Jurkat, Clone E6-1 (cell line): ENCODE data around the gene UQCRHL.
"Not testable (repeated sequence)": the region's sequence is repeated elsewhere in the genome, so short reads cannot be mapped to it uniquely, and the experiment has no call there.

ENCODE experiments used
- DNase-seq: peaks from one replicate; pipeline ENCODE4 v3.0.0-alpha.2; 2011; ENCODE audit warnings: low read depth, low spot score
- H3K4me3 ChIP-seq: 2 replicates; pipeline ENCODE4 v1.5.1; 2011; ENCODE audit warnings: mild to moderate bottlenecking, low read length, control low read depth, moderate library complexity

UQCRHL gene

GRCh38 chr1:15836511-15836771 lies 29.0 kb upstream of the UQCRHL start:
- DNase-seq = not testable (repeated sequence)
- peak overlapping the region; percentile 92 for H3K4me3 ChIP-seq

GRCh38 chr1:15835741-15836510 lies 28.5 kb upstream of the UQCRHL start:
- peak; percentile 98 for DNase-seq
- H3K4me3 ChIP-seq = peak overlapping the region; percentile 92

GRCh38 chr1:15835205-15835740 lies 27.8 kb upstream of the UQCRHL start:
- peak overlapping the region; percentile 92 for H3K4me3 ChIP-seq
- DNase-seq = no peak

GRCh38 chr1:15834406-15835204 lies 27.2 kb upstream of the UQCRHL start:
- peak overlapping the region; percentile 92 for H3K4me3 ChIP-seq
- DNase-seq = peak; percentile 96

- DNase-seq = no peak
- peak overlapping the region; percentile 92 for H3K4me3 ChIP-seq
Measured at GRCh38 chr1:15833842-15834405, 26.5 kb upstream of the UQCRHL start.

- DNase-seq = peak; percentile 55
- H3K4me3 ChIP-seq = peak overlapping the region; percentile 92
Measured at GRCh38 chr1:15833069-15833679, 25.7 kb upstream of the UQCRHL start.

- H3K4me3 ChIP-seq = no peak overlapping the region
- no peak for DNase-seq
Measured at GRCh38 chr1:15830258-15830657, 22.8 kb upstream of the UQCRHL start.

GRCh38 chr1:15828931-15829330 lies 21.5 kb upstream of the UQCRHL start:
- H3K4me3 ChIP-seq, DNase-seq: not testable (repeated sequence)

- not testable (repeated sequence) for H3K4me3 ChIP-seq, DNase-seq
Measured at GRCh38 chr1:15827567-15827966, 20.1 kb upstream of the UQCRHL start.

- DNase-seq = no peak
Measured at GRCh38 chr1:15826810-15827507, 19.5 kb upstream of the UQCRHL start.

GRCh38 chr1:15825800-15826199 lies 18.4 kb upstream of the UQCRHL start:
- no peak overlapping the region for H3K4me3 ChIP-seq
- DNase-seq = no peak

More at GRCh38 chr1:15826810-15827507, 19.5 kb upstream of the UQCRHL start:
- no peak overlapping the region for H3K4me3 ChIP-seq

- no peak overlapping the region for H3K4me3 ChIP-seq
- no peak for DNase-seq
Measured at GRCh38 chr1:15820478-15820877, 13.0 kb upstream of the UQCRHL start.

GRCh38 chr1:15816674-15817073 lies 9.2 kb upstream of the UQCRHL start:
- DNase-seq = no peak
- no peak overlapping the region for H3K4me3 ChIP-seq

- no peak overlapping the region for H3K4me3 ChIP-seq
- DNase-seq = no peak
Measured at GRCh38 chr1:15810073-15810472, 2.6 kb upstream of the UQCRHL start.

- H3K4me3 ChIP-seq = no peak overlapping the region
- no peak for DNase-seq
Measured at GRCh38 chr1:15808955-15809354, 1.5 kb upstream of the UQCRHL start.

GRCh38 chr1:15807121-15807520 lies 328 bp downstream of the UQCRHL start:
- no peak for DNase-seq

GRCh38 chr1:15804060-15804459 lies 3.4 kb downstream of the UQCRHL start:
- no peak for DNase-seq
- no peak overlapping the region for H3K4me3 ChIP-seq

More at GRCh38 chr1:15807121-15807520, 328 bp downstream of the UQCRHL start:
- no peak overlapping the region for H3K4me3 ChIP-seq

GRCh38 chr1:15803380-15803779 lies 4.1 kb downstream of the UQCRHL start:
- H3K4me3 ChIP-seq = no peak overlapping the region
- DNase-seq = peak; percentile 7
